Transverse colon (tissue), 4 donors: Measurements from ENCODE around the gene LCLAT1.

Source experiments
- POLR2A ChIP-seq: fragments of 450-650 bp; IDR thresholded peaks from one replicate; pipeline ENCODE4 v1.6.1; 2016; ENCODE audit warnings: antibody characterized with exemption, mild to moderate bottlenecking, moderate library complexity
- POLR2AphosphoS5 ChIP-seq, 3 donors: sonication (generic); formaldehyde crosslinking; IDR thresholded peaks; one replicate each; pipeline ENCODE4 v1.6.1; 2016; ENCODE audit warnings: antibody characterized with exemption in 3 of 3
- TF ChIP-seq, protein P1 (sequence below), 5 experiments: fragments of 200-600 bp in 3 of 5; fragments of 450-650 bp in 2 of 5; sonication (generic) in 3 of 5; IDR thresholded peaks; 1 replicate in 2 of 5; 2 replicates in 3 of 5; pipeline ENCODE4 v1.5.1; 2016 to 2017; ENCODE audit warnings: antibody characterized with exemption in 5 of 5, inconsistent platforms in 3 of 5, mild to moderate bottlenecking in 2 of 5, moderate library complexity in 1 of 5

DNA sequence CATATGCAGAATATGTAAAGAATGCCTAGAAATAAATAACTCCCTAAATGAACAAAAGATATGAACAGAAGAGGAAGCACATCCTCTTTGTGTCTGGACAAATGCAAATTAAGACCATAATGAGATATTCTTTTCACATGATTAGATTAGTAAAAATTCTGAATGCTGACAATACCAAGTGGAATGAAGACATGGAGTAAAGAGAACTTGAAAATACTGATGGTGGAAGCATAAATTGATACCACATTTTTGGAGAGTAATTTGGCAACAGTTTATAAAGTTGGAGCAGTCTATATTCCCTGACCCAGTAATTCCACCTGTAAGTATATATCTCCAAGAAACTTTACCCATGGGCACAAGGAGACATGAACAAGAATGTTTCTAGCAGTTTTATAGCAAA, 230.2 kb downstream of the LCLAT1 start:
- TF ChIP-seq, protein P1, sequence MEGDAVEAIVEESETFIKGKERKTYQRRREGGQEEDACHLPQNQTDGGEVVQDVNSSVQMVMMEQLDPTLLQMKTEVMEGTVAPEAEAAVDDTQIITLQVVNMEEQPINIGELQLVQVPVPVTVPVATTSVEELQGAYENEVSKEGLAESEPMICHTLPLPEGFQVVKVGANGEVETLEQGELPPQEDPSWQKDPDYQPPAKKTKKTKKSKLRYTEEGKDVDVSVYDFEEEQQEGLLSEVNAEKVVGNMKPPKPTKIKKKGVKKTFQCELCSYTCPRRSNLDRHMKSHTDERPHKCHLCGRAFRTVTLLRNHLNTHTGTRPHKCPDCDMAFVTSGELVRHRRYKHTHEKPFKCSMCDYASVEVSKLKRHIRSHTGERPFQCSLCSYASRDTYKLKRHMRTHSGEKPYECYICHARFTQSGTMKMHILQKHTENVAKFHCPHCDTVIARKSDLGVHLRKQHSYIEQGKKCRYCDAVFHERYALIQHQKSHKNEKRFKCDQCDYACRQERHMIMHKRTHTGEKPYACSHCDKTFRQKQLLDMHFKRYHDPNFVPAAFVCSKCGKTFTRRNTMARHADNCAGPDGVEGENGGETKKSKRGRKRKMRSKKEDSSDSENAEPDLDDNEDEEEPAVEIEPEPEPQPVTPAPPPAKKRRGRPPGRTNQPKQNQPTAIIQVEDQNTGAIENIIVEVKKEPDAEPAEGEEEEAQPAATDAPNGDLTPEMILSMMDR (IDR thresholded peaks at IDR 0.05) = no peak
- TF ChIP-seq POLR2A (no peak), POLR2AphosphoS5 (IDR thresholded peaks at IDR 0.05) (no peak)
